AG08396 (cell line): ENCODE results near the gene STAMBP.
"Not testable (repeated sequence)": the region's sequence is repeated elsewhere in the genome, so short reads cannot be mapped to it uniquely, and the experiment has no call there.

Experiments used
- DNase-seq: peaks from one replicate; pipeline ENCODE4 v3.0.0; 2012; ENCODE audit warnings: low spot score, mixed read lengths

The STAMBP gene

GRCh38 chr2:73837847-73838585, 9.3 kb downstream of the STAMBP start:
- DNase-seq = no peak

DNA sequence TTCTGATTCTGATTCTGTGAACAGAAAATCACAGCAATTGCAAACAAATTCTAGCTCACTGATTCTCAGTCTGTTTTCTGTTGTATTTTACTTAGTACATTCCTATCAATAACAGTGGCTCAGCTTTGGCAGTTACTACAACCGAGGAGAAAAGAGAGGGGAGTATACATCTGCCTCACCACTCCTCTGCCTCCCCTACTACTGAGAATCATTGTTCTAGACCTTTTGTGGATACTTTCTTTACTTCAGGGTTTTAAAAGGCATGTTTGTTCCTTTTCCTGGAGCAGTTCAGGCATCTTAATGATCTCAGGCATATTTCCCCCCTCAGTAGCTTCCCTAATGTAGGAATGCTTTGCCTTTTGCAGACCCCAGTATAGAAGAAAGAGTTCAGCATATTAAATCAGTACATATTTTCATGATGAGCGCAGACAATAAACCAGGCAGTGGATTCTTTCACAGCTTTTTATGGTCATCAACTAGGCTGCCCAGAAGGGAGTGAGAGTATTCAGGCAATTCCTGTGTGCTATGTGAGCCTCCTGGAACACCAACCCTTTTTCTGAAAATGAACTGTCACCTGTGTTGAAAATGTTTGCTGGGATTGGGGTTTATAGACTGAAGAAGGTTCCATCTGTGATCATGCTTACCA, 10.3 kb downstream of the STAMBP start:
- no peak for DNase-seq

DNA sequence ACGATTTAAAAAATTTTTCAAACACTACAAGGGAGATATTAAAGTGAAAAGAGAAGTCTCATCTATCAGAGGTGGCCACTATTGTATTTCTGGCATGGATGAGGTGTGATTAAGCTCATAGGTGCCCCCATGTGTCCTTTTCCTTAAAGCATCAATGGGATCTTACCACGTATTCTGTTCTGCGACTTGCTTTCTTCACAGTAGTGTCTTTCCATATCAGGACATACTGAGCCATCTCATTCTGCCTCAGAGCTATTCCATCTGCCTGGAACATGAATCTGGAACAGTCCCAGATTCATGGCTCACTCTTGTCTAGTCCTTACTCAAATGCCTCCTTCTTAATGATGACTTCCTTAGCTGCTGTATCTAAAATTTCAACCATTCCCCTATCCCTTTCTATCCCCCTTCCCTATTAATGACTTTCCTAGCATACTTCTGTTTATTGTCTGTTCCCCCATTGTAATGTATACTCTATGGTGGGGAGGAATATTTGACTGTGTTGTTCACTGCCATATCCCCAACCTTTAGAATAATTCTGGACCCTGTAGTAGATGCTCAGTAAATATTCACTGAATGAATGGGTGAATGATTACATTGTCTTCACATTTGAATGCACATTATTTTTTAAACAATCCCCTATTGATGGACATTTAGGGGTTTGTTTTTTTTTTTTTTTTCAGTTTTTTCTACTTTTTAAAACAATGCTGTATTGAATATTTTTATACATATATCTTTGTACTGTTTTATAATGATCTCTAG, 11.1 kb downstream of the STAMBP start:
- no peak for DNase-seq

- DNase-seq = no peak
Measured at GRCh38 chr2:73841912-73842738, 13.4 kb downstream of the STAMBP start.

DNA sequence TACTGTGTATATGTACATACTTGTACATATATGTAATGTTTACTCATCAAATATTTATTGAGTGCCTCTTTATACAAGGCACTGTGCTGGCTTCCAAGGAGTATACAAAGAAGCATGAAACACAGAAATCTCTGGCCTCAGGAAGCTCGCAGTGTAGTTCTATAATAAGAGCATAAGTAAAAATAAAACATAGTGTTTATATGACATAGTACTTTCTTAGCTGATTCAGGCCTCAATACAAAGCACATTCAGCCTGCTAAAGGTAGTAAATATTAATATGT, 13.9 kb downstream of the STAMBP start:
- DNase-seq = no peak

DNA sequence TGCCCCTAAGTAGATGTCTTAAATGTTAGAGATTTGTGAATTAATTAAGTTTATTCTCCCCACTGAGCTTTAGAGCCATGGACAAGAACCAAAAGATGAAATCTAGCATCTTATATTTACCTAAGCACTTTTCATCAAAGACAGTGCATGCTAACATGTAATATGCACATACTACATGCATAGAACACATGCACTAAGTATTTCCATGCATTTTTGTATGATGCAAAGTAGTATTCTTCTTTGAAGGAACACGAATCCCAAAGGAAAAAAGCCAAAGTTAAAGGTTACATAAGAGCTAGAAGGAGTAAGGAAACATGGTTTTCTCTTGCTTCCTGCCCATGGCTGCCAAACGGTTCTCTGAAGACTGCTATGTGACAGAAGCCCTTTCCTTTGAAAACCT, 15.3 kb downstream of the STAMBP start:
- DNase-seq = no peak

- DNase-seq = no peak
Measured at GRCh38 chr2:73850009-73850408, 21.2 kb downstream of the STAMBP start.

GRCh38 chr2:73851274-73851673, 22.5 kb downstream of the STAMBP start:
- no peak for DNase-seq

DNA sequence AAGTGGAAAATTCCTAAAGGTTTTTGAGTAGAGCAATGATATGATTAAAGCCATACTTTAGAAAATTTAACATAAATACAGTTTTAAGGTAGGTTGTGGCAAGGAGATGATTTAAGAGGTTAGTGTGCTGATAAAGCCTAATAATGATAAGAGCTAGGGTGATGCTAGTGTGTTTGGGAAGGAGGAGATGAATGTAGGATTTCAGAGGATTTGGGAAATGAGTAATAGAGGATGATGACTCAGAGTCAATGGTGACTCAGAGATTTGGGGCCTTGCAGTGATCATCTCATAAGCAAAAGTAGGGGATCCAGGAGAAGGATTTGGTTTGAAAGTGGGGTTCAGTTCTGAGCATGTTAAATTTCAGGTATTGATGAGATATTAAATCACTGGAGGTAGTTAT, 23.3 kb downstream of the STAMBP start:
- peak; percentile 46 for DNase-seq

DNA sequence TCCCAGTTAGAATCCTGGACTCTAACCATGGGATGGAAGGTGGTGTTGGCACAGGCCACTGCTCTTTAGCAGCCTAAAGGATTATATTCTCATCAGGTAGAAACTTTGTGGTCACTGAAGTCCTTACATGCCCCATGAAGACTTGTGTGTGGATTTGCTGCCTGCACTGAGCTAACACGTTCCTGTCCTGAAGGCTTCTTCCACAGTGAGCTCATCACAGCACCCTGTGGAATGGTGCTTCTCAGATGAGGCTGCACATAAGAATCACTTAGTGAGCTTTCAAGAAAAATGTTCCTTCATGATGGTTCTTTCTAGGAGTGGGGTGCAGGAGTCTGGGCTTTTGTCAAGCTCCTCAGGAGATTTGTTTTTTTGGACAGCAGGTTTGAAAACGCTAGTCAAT, 26.8 kb downstream of the STAMBP start:
- no peak for DNase-seq

- DNase-seq = peak; percentile 47
Measured at GRCh38 chr2:73856214-73856613, 27.5 kb downstream of the STAMBP start.

DNA sequence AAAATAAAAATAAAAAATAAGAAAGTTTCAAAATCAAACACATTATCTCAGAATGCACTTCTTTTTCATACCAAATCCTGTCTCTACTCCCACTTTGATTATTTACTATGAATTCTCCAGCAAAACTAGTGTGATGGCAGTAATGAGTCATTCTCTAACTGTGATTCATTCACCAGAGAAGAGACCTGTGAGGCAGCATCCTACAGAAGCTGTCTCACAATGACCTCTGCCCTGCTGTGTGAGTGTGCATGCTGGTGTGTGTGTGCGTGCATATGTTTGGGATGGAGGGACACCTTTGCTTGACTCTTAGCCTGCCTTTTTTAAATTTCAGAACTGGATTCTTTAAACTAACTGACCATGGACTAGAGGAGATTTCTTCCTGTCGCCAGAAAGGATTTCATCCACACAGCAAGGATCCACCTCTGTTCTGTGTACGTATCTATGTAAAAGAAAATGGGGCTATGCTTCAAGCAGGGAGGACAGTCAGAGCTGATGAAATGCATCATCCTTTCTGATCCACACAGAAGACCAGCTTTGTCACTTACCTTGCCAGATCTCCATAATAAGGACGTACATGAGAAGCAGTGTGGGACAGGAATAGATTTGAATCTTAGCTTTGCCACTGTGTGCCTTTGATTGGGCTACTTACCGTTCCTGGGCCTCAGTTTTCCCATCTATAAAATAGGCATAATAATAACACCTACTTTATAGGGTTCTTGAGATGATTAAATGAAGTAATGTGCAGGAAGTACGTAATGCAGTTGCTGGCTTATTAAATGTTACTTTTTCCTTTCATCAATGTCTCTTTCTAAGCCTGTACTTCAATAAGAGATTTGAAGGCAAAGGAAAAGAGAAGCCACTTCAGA, 31.2 kb downstream of the STAMBP start:
- peak; percentile 70 for DNase-seq

DNA sequence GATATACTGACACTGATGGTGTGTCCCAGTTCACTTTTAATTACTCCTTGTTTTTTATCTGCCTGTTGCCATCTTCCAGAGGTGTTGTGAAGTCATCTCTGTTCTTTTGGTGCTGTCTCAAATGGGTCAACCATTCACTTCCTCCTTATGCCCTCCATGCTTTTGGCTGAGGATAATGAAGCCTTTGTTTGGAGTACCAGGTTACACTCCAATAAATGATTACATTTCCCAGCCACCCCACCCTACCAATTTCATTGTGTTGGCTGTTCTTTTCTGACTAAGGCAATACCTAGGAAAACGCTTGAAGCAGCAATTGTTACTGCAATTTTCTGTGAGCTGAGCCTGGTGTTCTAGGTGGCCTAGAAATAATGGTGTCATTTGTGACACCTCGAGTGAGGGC, 34.2 kb downstream of the STAMBP start:
- DNase-seq = no peak

- no peak for DNase-seq
Measured at GRCh38 chr2:73868204-73868978, 39.6 kb downstream of the STAMBP start.

DNA sequence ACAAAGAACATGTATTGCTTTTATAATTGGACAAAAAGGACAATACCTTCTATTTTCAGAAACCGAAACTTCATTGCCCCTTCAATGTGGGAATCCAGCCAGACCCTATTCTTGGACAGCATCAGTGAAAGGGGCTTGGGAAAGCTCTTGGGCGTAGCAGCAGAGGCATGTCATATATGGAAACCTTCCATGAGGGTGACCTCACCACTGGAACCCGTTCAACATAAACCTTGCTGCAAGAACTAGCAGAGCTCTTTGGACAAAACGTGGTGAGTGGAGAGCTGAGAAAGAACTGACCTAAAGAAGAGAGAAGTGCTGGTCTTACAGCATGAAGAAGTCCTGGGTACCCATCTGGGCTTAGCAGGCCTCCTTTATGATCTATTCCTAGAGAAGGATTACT, 41.3 kb downstream of the STAMBP start:
- peak; percentile 77 for DNase-seq

DNA sequence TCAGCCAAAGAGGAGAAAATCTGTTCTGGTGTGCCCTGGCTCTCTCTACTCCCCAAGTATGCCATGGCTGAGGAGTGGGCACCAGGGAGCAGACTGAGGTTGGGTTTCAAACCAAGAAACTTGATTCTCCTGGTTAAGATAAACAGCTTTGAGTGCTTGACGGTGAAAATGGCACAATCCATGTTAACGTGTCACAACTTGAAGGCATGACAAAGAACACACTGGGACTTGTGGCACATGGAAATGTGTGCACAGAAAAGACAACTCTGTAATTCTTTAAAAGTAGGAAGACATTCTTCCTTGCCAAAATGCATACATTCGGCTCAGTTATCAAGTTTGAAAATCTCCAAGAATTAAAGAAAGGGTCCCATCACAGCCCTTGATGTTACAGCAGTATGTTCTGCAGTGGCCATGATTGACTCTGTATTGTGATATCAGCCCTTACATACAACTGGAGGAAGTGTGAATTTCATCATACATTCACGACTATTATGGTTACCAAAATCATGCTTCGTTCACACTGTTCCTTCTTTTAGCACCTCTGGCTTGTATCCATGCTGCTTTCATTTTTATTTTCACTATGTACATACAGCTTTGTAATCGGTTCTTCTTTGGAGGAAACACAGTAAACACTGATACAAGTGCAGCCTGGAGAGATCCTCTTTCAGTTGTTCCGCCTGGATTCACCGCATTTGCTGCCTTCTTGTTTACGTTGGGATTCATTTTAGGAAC, 48.5 kb downstream of the STAMBP start:
- no peak for DNase-seq

DNA sequence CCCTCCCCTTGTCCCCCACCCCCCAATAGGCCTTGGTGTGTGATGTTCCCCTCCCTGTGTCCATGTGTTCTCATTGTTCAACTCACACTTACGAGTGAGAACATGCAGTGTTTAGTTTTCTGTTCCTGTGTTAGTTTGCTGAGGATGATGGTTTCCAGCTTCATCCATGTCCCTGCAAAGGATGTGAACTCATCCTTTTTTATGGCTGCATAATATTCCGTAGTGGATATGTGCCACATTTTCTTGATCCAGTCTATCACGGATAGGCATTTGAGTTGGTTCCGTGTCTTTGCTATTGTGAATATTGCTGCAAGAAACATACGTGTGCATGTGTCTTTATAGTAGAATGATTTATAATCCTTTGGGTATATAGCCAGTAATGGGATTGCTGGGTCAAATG, 49.2 kb downstream of the STAMBP start:
- not testable (repeated sequence) for DNase-seq

DNA sequence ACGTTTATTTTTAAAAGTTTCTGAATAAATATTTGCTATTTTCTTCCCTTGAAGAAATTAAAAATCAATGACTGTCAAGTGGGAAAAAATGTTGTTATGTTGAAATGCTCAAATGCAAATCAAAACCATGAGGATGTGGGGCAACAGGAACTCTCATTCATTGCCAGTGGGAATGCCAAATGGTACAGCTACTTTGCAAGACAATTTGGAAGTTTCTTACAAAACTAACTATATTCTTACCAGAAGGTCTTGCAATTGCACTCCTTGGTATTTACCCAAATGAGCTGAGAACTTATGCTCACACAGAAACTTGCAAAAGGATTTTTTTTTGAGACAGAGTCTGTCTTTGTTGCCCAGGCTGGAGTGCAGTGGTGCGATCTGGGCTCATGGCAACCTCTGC, 56.6 kb downstream of the STAMBP start:
- DNase-seq = no peak

DNA sequence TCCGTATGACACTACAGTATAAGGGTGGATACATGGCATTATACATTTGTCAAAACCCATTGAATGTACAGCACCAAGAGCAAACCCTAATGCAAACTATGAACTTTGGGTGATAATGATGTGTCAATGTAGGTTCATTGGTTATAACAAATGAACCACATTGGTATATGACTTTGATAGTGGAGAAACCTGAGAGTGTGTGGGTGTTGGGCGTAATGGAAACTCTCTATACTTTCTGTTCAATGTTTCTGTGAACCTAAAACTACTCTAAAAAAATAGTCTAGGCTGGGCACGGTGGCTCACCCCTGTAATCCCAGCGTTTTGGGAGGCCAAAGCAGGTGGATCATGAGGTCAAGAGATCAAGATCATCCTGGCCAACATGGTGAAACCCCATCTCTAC, 57.6 kb downstream of the STAMBP start:
- no peak for DNase-seq
